ENCODE data around the gene IFITM10.

Gene IFITM10

DNA sequence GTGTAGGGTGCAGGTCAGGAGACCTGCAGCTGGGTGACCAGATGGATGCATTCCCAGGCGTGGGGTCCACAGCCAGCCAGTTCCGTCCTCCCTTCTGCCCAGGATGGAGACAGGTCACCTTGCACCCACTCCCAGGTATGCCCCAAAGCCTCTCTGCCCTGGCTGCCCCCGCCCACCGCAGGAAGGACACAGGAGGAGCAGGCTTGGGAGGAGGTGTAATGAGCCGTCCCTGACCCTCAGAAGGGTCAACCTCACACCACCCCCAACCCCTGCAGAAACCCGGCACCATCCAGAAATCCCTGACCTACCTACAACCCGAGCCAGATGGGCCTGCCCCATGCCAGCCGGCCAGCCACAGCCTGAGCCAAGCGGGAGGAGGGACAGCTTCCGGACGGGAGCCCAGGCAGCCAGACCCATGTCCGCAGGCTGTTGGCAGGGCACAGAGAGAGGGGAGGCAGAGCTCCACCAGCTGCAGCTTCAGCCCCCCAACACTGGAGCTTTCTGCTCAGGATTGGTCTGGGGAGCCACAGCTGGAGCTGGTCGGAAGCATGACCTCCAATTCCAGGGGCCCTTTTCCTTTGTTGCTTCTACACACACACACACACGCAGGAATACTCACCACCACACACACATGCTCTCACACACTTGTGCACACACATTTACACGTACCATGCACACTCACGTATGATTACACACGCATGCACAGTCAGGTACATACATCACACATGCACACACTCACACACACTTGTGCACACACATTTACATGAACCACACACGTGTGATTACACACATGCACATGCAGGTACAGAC lies 5.3 kb downstream of the IFITM10 start:
- peak overlapping the region in 1 of 2 donors; percentile 10 for H3K9ac ChIP-seq (ENCODE audit: low read depth in 1 of 2, low read length in 2 of 2)
- no peak overlapping the region for H3K27ac ChIP-seq (ENCODE audit: low read depth, low read length)

DNA sequence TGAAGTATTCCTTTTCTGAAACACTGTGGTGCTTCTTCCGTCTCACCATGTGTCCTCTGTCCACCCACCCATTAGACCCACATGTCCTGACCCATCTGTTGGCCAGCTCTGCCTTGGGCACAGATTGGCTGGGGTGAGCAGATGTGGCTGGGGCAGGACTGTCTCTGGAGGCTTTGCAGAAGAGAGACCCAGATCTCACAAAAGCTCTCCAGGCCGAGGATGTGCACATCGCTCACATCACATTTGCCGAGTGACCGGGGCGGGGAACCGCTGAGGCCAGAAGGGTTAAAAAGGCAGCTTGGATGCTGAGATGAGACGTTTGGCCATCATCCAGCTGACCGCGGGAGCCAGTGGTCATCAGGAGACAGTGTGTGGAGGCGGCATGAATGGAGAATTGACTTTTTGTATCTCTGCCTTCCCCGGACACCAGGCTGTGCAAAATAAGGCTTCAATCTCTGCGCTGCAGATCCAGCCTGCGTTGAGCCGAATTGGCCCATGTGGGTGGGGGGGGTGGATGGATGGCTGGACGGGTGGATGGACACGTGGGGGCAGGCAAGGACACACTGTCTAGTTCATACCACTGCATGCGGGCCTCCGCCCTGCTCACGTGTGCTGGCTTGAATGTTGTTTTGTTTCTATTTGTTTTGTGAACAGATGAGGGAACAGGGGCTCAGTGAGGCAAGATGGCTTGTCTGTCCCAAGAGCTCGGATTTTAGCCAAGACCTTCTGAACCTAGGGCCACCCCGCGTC lies 6.1 kb downstream of the IFITM10 start:
- Histone ChIP-seq H3K36me3 (ENCODE audit: control insufficient read depth in 1 of 2, insufficient read depth in 2 of 2, low read length in 2 of 2) (peaks cover 3 to 8% of the 10 kb centered on the region in 2 donors), H3K27ac (ENCODE audit: low read depth, low read length) (no peak overlapping the region), H3K27me3 (ENCODE audit: control insufficient read depth in 1 of 2, insufficient read depth in 2 of 2, low read length in 2 of 2) (peaks cover under 1 to 3% of the 10 kb centered on the region in 2 donors), H3K4me3 (ENCODE audit: low read depth in 1 of 2, low read length in 2 of 2) (no peak overlapping the region), H3K9me3 (ENCODE audit: control insufficient read depth in 1 of 2, low read length in 2 of 2) (peaks cover 4 to 7% of the 10 kb centered on the region in 2 donors), H3K9ac (ENCODE audit: low read depth in 1 of 2, low read length in 2 of 2) (no peak overlapping the region), H3K4me1 (ENCODE audit: control insufficient read depth in 1 of 2, insufficient read depth in 2 of 2, low read length in 2 of 2) (no peaks in the 10 kb centered on the region)

More for the DNA sequence above, 5.3 kb downstream of the IFITM10 start:
- peaks cover 3 to 8% of the 10 kb centered on the region in 2 donors for H3K36me3 ChIP-seq (ENCODE audit: control insufficient read depth in 1 of 2, insufficient read depth in 2 of 2, low read length in 2 of 2)
- peaks cover 4 to 7% of the 10 kb centered on the region in 2 donors for H3K9me3 ChIP-seq (ENCODE audit: control insufficient read depth in 1 of 2, low read length in 2 of 2)
- peaks cover 2 to 3% of the 10 kb centered on the region in 2 donors for H3K27me3 ChIP-seq (ENCODE audit: control insufficient read depth in 1 of 2, insufficient read depth in 2 of 2, low read length in 2 of 2)
- no peak overlapping the region for H3K4me3 ChIP-seq (ENCODE audit: low read depth in 1 of 2, low read length in 2 of 2)
- H3K4me1 ChIP-seq (ENCODE audit: control insufficient read depth in 1 of 2, insufficient read depth in 2 of 2, low read length in 2 of 2), result no peaks in the 10 kb centered on the region

DNA sequence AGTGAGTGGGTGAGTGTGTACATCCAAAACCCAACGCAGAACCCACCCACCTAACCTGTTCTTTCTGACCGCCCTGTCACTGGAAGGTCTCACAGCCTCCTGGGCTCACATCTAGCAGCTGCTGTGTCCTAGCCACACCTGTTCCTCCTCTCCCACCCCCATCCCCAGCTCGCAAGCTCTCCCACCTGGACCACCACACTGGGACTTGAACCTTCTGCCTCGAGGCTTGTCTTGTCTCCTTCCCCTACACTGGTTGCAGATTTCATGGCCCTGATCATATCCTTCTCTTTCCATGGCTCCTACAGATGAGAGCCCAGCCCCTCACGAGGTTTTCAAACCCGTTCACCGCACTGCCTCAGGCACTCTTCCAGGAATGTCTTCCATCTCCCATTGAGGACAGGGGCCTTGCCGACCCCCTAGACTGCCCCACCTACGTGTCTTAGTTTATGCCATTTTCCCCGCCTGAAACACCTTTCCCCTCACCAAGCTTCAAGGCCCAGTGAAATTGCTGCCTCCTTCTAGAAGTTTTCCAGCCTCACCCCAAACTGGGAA lies 6.7 kb downstream of the IFITM10 start:
- Histone ChIP-seq H3K9ac (ENCODE audit: low read depth in 1 of 2, low read length in 2 of 2) (no peak overlapping the region), H3K4me3 (ENCODE audit: low read depth in 1 of 2, low read length in 2 of 2) (no peak overlapping the region)

DNA sequence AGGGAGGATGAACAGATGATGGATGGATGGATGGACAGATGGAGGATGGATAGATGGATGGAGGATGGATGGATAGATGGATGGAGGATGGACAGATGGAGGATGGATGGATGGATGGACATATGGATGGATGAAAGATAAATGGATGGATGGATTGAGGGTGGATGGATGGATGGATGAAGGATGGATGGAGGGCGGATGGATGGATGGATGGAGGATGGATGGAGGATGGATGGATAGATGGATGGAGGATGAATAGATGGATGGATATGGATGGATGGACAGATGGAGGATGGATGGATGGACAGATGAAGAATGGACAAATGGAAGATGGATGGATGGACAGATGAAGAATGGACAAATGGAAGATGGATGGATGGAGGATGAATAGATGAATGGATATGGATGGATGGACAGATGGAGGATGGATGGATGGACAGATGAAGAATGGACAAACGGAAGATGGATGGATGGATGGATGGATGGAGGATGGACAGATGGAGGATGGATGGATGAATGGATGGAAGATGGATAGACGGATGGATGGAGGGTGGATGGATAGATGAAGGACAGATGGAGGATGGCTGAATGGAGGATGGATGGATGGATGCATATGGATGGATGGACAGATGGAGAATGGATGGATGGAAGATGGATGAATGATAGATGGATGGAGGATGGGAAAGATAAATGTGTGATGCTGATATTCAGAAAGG lies 7.4 kb downstream of the IFITM10 start:
- H3K9ac ChIP-seq (ENCODE audit: low read depth in 1 of 2, low read length in 2 of 2), result no peak overlapping the region
- H3K4me3 ChIP-seq (ENCODE audit: low read depth in 1 of 2, low read length in 2 of 2), result no peak overlapping the region
- H3K27me3 ChIP-seq (ENCODE audit: control insufficient read depth in 1 of 2, insufficient read depth in 2 of 2, low read length in 2 of 2), result peaks cover 4 to 8% of the 10 kb centered on the region in 2 donors
- H3K9me3 ChIP-seq (ENCODE audit: control insufficient read depth in 1 of 2, low read length in 2 of 2), result peaks cover 4 to 7% of the 10 kb centered on the region in 2 donors
- H3K36me3 ChIP-seq (ENCODE audit: control insufficient read depth in 1 of 2, insufficient read depth in 2 of 2, low read length in 2 of 2), result peaks cover 3 to 8% of the 10 kb centered on the region in 2 donors
- no peaks in the 10 kb centered on the region for H3K4me1 ChIP-seq (ENCODE audit: control insufficient read depth in 1 of 2, insufficient read depth in 2 of 2, low read length in 2 of 2)
- no peak overlapping the region for H3K27ac ChIP-seq (ENCODE audit: low read depth, low read length)

More for the DNA sequence above, 6.7 kb downstream of the IFITM10 start:
- Histone ChIP-seq H3K27ac (ENCODE audit: low read depth, low read length) (no peak overlapping the region), H3K9me3 (ENCODE audit: control insufficient read depth in 1 of 2, low read length in 2 of 2) (peaks cover 4 to 7% of the 10 kb centered on the region in 2 donors), H3K36me3 (ENCODE audit: control insufficient read depth in 1 of 2, insufficient read depth in 2 of 2, low read length in 2 of 2) (peaks cover 3 to 8% of the 10 kb centered on the region in 2 donors), H3K4me1 (ENCODE audit: control insufficient read depth in 1 of 2, insufficient read depth in 2 of 2, low read length in 2 of 2) (no peaks in the 10 kb centered on the region), H3K27me3 (ENCODE audit: control insufficient read depth in 1 of 2, insufficient read depth in 2 of 2, low read length in 2 of 2) (peaks cover 0 to 3% of the 10 kb centered on the region in 2 donors)

DNA sequence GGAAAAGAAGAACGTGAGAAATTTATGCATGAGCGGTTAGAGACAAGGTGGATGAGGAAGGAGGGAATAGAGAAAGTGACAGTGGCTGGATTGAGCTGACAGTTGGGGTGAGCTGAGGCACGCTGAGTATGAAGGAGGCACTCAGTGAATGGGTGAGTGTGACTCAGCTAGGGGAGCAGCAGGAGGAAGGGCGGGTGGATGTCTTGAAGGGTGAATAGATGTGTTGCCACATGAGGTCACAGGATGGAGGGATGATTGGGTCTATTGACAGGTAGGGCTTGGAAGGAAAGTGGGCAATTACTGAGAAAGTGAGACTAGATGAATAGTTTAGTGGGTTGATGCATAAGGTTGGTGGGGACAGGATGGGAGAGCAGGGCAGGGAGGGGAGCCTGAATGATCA lies 8.0 kb downstream of the IFITM10 start:
- Histone ChIP-seq H3K36me3 (ENCODE audit: control insufficient read depth in 1 of 2, insufficient read depth in 2 of 2, low read length in 2 of 2) (peaks cover 3 to 8% of the 10 kb centered on the region in 2 donors), H3K9me3 (ENCODE audit: control insufficient read depth in 1 of 2, low read length in 2 of 2) (peaks cover 5 to 7% of the 10 kb centered on the region in 2 donors), H3K27ac (ENCODE audit: low read depth, low read length) (no peak overlapping the region), H3K9ac (ENCODE audit: low read depth in 1 of 2, low read length in 2 of 2) (no peak overlapping the region), H3K27me3 (ENCODE audit: control insufficient read depth in 1 of 2, insufficient read depth in 2 of 2, low read length in 2 of 2) (peaks cover 5 to 9% of the 10 kb centered on the region in 2 donors), H3K4me3 (ENCODE audit: low read depth in 1 of 2, low read length in 2 of 2) (no peak overlapping the region), H3K4me1 (ENCODE audit: control insufficient read depth in 1 of 2, insufficient read depth in 2 of 2, low read length in 2 of 2) (no peaks in the 10 kb centered on the region)

DNA sequence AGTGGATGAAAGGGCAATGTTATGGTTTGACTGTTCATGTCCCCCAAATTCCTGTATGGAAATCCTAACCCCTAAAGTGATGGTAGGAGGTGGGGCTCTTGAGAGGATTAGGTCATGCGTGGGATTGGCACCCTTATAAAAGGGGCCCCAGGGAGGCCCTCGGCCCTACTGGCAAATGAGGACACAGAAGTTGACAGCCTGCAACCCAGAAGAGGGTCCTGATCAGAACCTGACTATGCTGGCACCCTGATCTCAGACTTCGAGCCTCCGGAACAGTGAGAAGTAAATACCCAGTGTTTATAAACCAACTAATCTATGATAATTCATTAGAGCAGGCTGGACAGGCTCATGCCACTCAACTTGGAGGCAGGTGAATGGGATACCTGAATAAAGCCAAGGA lies 8.7 kb downstream of the IFITM10 start:
- H3K36me3 ChIP-seq (ENCODE audit: control insufficient read depth in 1 of 2, insufficient read depth in 2 of 2, low read length in 2 of 2), result peaks cover 3 to 8% of the 10 kb centered on the region in 2 donors
- H3K9me3 ChIP-seq (ENCODE audit: control insufficient read depth in 1 of 2, low read length in 2 of 2), result peaks cover 9 to 10% of the 10 kb centered on the region in 2 donors
- no peak overlapping the region for H3K27ac ChIP-seq (ENCODE audit: low read depth, low read length)
- no peak overlapping the region for H3K4me3 ChIP-seq (ENCODE audit: low read depth in 1 of 2, low read length in 2 of 2)
- peaks cover 5 to 9% of the 10 kb centered on the region in 2 donors for H3K27me3 ChIP-seq (ENCODE audit: control insufficient read depth in 1 of 2, insufficient read depth in 2 of 2, low read length in 2 of 2)
- H3K9ac ChIP-seq (ENCODE audit: low read depth in 1 of 2, low read length in 2 of 2), result no peak overlapping the region
- no peaks in the 10 kb centered on the region for H3K4me1 ChIP-seq (ENCODE audit: control insufficient read depth in 1 of 2, insufficient read depth in 2 of 2, low read length in 2 of 2)

DNA sequence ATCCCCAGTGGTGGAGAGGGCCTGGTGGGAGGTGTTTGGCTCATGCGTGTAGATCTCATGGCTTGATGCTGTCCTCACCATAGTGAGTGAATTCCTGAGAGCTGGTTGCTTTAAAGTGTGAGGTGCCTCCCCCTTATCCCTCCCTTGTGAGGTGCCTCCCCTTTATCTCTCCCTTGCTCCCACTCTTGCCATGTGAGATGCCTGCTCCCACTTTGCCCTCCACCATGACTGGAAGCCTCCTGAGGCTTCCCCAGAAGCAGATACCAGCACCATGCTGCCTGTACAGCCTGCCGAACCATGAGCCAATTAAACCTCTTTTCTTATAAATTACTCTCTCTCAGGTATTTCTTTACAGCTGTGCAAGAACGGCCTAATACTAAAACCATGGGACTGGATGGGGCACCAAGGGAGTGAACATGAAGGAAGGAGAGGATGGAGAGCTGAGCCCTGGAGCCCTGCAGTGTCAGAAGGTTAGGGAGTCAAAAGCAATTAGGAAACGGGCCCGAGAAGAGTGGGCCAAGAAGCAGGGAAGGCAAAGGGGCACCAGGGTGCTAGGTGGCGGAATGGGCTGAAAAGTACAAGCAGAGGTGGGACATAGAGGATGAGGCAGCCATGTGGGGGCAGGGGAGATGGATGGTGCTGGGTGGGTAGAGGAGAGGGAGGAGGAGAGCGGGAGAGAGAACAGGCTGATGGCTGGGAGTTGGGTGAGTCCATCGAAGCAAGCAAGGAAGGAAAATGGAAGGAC lies 9.4 kb downstream of the IFITM10 start:
- H3K36me3 ChIP-seq (ENCODE audit: control insufficient read depth in 1 of 2, insufficient read depth in 2 of 2, low read length in 2 of 2), result peaks cover under 1 to 4% of the 10 kb centered on the region in 2 donors
- H3K4me3 ChIP-seq (ENCODE audit: low read depth in 1 of 2, low read length in 2 of 2), result no peak overlapping the region
- no peaks in the 10 kb centered on the region for H3K4me1 ChIP-seq (ENCODE audit: control insufficient read depth in 1 of 2, insufficient read depth in 2 of 2, low read length in 2 of 2)
- H3K27me3 ChIP-seq (ENCODE audit: control insufficient read depth in 1 of 2, insufficient read depth in 2 of 2, low read length in 2 of 2), result peaks cover 9 to 10% of the 10 kb centered on the region in 2 donors
- peaks cover 13 to 15% of the 10 kb centered on the region in 2 donors for H3K9me3 ChIP-seq (ENCODE audit: control insufficient read depth in 1 of 2, low read length in 2 of 2)
- no peak overlapping the region for H3K27ac ChIP-seq (ENCODE audit: low read depth, low read length)
- H3K9ac ChIP-seq (ENCODE audit: low read depth in 1 of 2, low read length in 2 of 2), result no peak overlapping the region

DNA sequence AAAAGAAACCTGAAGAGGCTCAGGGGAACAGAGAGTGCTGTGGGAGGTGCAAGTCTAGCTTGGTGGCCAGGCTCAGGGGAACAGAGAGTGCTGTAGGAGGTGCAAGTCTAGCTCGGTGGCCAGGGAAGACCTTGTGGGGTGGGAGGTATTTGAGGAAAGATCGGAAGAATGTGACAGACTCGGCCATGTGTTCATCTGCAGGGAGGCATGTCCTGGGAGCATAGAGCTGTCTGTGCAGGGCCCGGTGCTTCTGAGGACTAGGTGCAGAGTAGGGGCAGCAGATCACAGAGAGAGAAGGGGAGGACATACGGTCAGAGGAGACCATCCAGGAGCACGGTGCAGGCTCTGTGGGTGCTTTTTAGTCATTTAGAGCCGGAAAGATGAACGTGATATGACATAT lies 10.8 kb downstream of the IFITM10 start:
- Histone ChIP-seq H3K27ac (ENCODE audit: low read depth, low read length) (no peak overlapping the region), H3K4me3 (ENCODE audit: low read depth in 1 of 2, low read length in 2 of 2) (no peak overlapping the region), H3K36me3 (ENCODE audit: control insufficient read depth in 1 of 2, insufficient read depth in 2 of 2, low read length in 2 of 2) (no peaks in the 10 kb centered on the region), H3K9ac (ENCODE audit: low read depth in 1 of 2, low read length in 2 of 2) (no peak overlapping the region), H3K9me3 (ENCODE audit: control insufficient read depth in 1 of 2, low read length in 2 of 2) (peaks cover 8 to 14% of the 10 kb centered on the region in 2 donors), H3K27me3 (ENCODE audit: control insufficient read depth in 1 of 2, insufficient read depth in 2 of 2, low read length in 2 of 2) (peaks cover 9 to 16% of the 10 kb centered on the region in 2 donors), H3K4me1 (ENCODE audit: control insufficient read depth in 1 of 2, insufficient read depth in 2 of 2, low read length in 2 of 2) (no peaks in the 10 kb centered on the region)

DNA sequence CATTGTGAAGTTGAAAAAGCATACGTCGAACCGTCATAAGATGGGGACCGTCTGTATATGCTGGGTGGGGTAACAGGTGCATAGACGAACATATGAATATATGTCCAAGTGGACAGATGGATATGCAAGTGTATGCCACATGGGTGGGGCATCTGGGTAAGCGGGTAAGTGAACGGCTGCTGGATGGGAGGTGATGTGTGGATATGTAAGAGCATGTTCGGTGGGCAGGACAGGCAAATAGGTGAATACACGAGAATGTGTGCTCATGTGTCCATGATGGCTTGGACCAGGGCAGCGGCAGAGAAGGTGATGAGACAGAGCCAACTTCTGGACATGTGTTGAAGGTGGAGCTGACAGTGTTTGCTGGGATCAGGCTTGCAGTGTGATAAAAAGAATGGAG lies 12.0 kb downstream of the IFITM10 start:
- H3K4me1 ChIP-seq (ENCODE audit: control insufficient read depth in 1 of 2, insufficient read depth in 2 of 2, low read length in 2 of 2), result no peaks in the 10 kb centered on the region
- H3K9ac ChIP-seq (ENCODE audit: low read depth in 1 of 2, low read length in 2 of 2), result no peak overlapping the region
- H3K27ac ChIP-seq (ENCODE audit: low read depth, low read length), result no peak overlapping the region
- H3K27me3 ChIP-seq (ENCODE audit: control insufficient read depth in 1 of 2, insufficient read depth in 2 of 2, low read length in 2 of 2), result peaks cover 15 to 16% of the 10 kb centered on the region in 2 donors
- H3K36me3 ChIP-seq (ENCODE audit: control insufficient read depth in 1 of 2, insufficient read depth in 2 of 2, low read length in 2 of 2), result no peaks in the 10 kb centered on the region
- peaks cover 8 to 14% of the 10 kb centered on the region in 2 donors for H3K9me3 ChIP-seq (ENCODE audit: control insufficient read depth in 1 of 2, low read length in 2 of 2)
- H3K4me3 ChIP-seq (ENCODE audit: low read depth in 1 of 2, low read length in 2 of 2), result no peak overlapping the region

Data from duodenal mucosa (tissue), 2 donors.